HepG2 (cell line): Measurements from ENCODE around the gene ALDH1A2. TPM values are rescaled to one million over a fixed set of nuclear protein-coding genes. Genes with fewer than 3 reads are reported as not detected.

Experiments
- ATAC-seq: fragments of 200-7000 bp; cut with Tn5 transposase; 3 replicates; pipeline ENCODE4 v1.9.1; 2020; ENCODE audit warnings: mild to moderate bottlenecking, moderate library complexity
- BruUV-seq: library from RNA; stranded (reverse); fragments of 400-500 nt; replicated peaks from 2 replicates; lab custom pipeline; 2021; lab: Mats Ljungman, UMichigan
- CTCF ChIA-PET: fragments of 300-600 bp; formaldehyde crosslinking; extraction: SDS; loops from one replicate; lab custom pipeline; 2021; ENCODE audit warnings: low total read pairs, inconsistent platforms, low intra/inter-chr PET ratio; lab: Yijun Ruan, JAX
- POLR2A ChIA-PET: fragments of 350-600 bp; sonication (Branson Sonifier 250); formaldehyde crosslinking; loops from one replicate; lab custom pipeline; 2020; ENCODE audit warnings: antibody characterized with exemption, inconsistent platforms; lab: Yijun Ruan, JAX
- DNase-seq: peaks from one replicate; pipeline ENCODE4 v3.0.0-alpha.2; 2015; ENCODE audit warnings: low spot score
- FAIRE-seq: peaks from 3 replicates; lab custom pipeline; 2011; peaks lifted over from hg19 to GRCh38; lab: Jason Lieb, UNC
- H2AFZ ChIP-seq: one replicate; pipeline ENCODE4 v1.6.1; 2011; ENCODE audit warnings: low read length, inconsistent platforms
- H3K27ac ChIP-seq: fragments of 300-600 bp; 3 replicates; pipeline ENCODE4 v1.8.0; 2011; ENCODE audit warnings: mixed run types, mild to moderate bottlenecking, mixed read lengths, low read length, inconsistent platforms; ENCODE audit not compliant: insufficient read depth; ENCODE audit errors: extremely low read length
- H3K27me3 ChIP-seq, 2 experiments: fragments of 200-600 bp in 1 of 2; 2 replicates in 1 of 2; 3 replicates in 1 of 2; pipeline versions ENCODE4 v1.6.0 to v1.8.0; 2011; ENCODE audit warnings: low read length in 2 of 2, mild to moderate bottlenecking in 2 of 2, moderate library complexity in 2 of 2, inconsistent platforms in 1 of 2; ENCODE audit not compliant: insufficient read depth in 2 of 2, control insufficient read depth in 1 of 2
- H3K36me3 ChIP-seq, 2 experiments: fragments of 200-600 bp in 1 of 2; replicated peaks in 1 of 2; 2 replicates in 1 of 2; 3 replicates in 1 of 2; pipeline versions ENCODE4 v1.5.1 to v1.8.0; 2011; ENCODE audit warnings: low read length in 2 of 2, inconsistent platforms in 1 of 2; ENCODE audit not compliant: insufficient read depth in 2 of 2, control insufficient read depth in 1 of 2
- H3K4me1 ChIP-seq: 2 replicates; pipeline ENCODE4 v1.5.1; 2012; ENCODE audit warnings: low read length, inconsistent platforms; ENCODE audit not compliant: insufficient read depth
- H3K4me2 ChIP-seq: 2 replicates; pipeline ENCODE4 v1.6.0; 2011; ENCODE audit warnings: low read depth, low read length, inconsistent platforms
- H3K4me3 ChIP-seq, 3 experiments: fragments of 200-600 bp in 1 of 3; sonication (generic), shearing (Covaris generic) in 1 of 3; replicated peaks in 1 of 3; 2 replicates each; pipeline ENCODE4 v1.5.1; 2011 to 2016; ENCODE audit warnings: low read length in 3 of 3, inconsistent platforms in 2 of 3, low read depth in 2 of 3, mild to moderate bottlenecking in 2 of 3, control low read depth in 1 of 3, mixed read lengths in 1 of 3; ENCODE audit not compliant: insufficient read depth in 1 of 3
- H3K79me2 ChIP-seq: one replicate; pipeline ENCODE4 v1.6.1; 2011; ENCODE audit warnings: low read length, inconsistent platforms; ENCODE audit not compliant: insufficient read depth
- H3K9ac ChIP-seq: 2 replicates; pipeline ENCODE4 v1.6.0; 2011; ENCODE audit warnings: mild to moderate bottlenecking, low read depth, low read length, inconsistent platforms; ENCODE audit not compliant: insufficient read depth
- H3K9me3 ChIP-seq: 2 replicates; pipeline ENCODE4 v1.5.1; 2012; ENCODE audit warnings: mild to moderate bottlenecking, low read length
- H4K20me1 ChIP-seq: 2 replicates; pipeline ENCODE4 v1.6.0; 2011; ENCODE audit warnings: inconsistent platforms, mild to moderate bottlenecking, low read length, moderate library complexity; ENCODE audit not compliant: insufficient read depth
- DR1 ChIP-seq: sonication (generic); formaldehyde crosslinking; IDR thresholded peaks from 2 replicates; pipeline ENCODE4 v1.8.0; 2021; ENCODE audit warnings: mild to moderate bottlenecking, missing genetic modification reagents, inconsistent platforms
- NCOR1 ChIP-seq: fragments of 200-600 bp; sonication (generic); IDR thresholded peaks from 2 replicates; pipeline ENCODE4 v1.7.0; 2017; ENCODE audit warnings: antibody characterized with exemption, low read length, borderline replicate concordance
- PCBP1 ChIP-seq: fragments of 200-400 bp; formaldehyde crosslinking; IDR thresholded peaks from 2 replicates; pipeline ENCODE4 v1.6.1; 2017; ENCODE audit warnings: mild to moderate bottlenecking, low read depth, low read length, borderline replicate concordance
- TAF1 ChIP-seq: sonication (generic); formaldehyde crosslinking; IDR thresholded peaks from 2 replicates; pipeline ENCODE4 v1.4.0; 2020; ENCODE audit warnings: missing genetic modification reagents
- ZNF550 ChIP-seq: sonication (generic); formaldehyde crosslinking; IDR thresholded peaks from 2 replicates; pipeline ENCODE4 v1.4.0; 2020; ENCODE audit warnings: mild to moderate bottlenecking, missing genetic modification reagents, borderline replicate concordance
- ZNF891 ChIP-seq: sonication (generic); formaldehyde crosslinking; IDR thresholded peaks from 2 replicates; pipeline ENCODE4 v1.5.0; 2020; ENCODE audit warnings: mild to moderate bottlenecking, missing genetic modification reagents
- WGBS: methylation state at CpG from one replicate; pipeline ENCODE4 v1.1.6; 2017; ENCODE audit warnings: low lambda C conversion rate; 5-methylcytosine and 5-hydroxymethylcytosine counted together
- in situ Hi-C: cut with HindIII; loops from 2 replicates; pipeline ENCODE4 v1.10.0; 2017; ENCODE audit warnings: low pct_unique_long_range_greater_than_20kb; ENCODE audit not compliant: extremely low pct_ligation_motif_present
- intact Hi-C: fragments of 100-400 bp; cut with micrococcal nuclease; formaldehyde crosslinking; loops from one replicate; pipeline ENCODE4 v1.10.0; 2022; ENCODE audit not compliant: unreplicated experiment
- polyA plus RNA-seq, 8 experiments: library from polyadenylated mRNA; depleted of rRNA in 3 of 8; stranded (reverse) in 7 of 8; unstranded in 1 of 8; fragments of >200 nt; fragmentation: Illumina TruSeq in 4 of 8; extraction: Trizol in 4 of 8; gene quantifications; 2 replicates each; pipeline versions ENCODE4 v1.2.1 to v1.2.3, GENCODE V29; 2011 to 2016; ENCODE audit warnings: low read depth in 4 of 8, missing spikeins in 1 of 8, mixed read lengths in 1 of 8; ENCODE audit not compliant: insufficient read depth in 1 of 8
- total RNA-seq, 5 experiments: library from RNA; depleted of rRNA; stranded (reverse); fragments of >200 nt; fragmentation: Illumina TruSeq; extraction: Trizol; gene quantifications; 2 replicates each; pipeline ENCODE4 v1.2.3, GENCODE V29; 2016; ENCODE audit warnings: low read depth in 1 of 5
- TF ChIP-seq, protein P1 (sequence below): sonication (generic); formaldehyde crosslinking; IDR thresholded peaks from 2 replicates; pipeline ENCODE4 v1.4.0; 2020; ENCODE audit warnings: missing genetic modification reagents
- TF ChIP-seq, protein P2 (sequence below), 2 experiments: sonication (generic) in 1 of 2; formaldehyde crosslinking in 1 of 2; IDR thresholded peaks; 2 replicates each; pipeline versions ENCODE4 v1.4.0 to v1.6.1; 2018 to 2020; ENCODE audit warnings: missing genetic modification reagents in 2 of 2, borderline replicate concordance in 1 of 2, low read depth in 1 of 2, mild to moderate bottlenecking in 1 of 2, missing biosample characterization in 1 of 2
- TF ChIP-seq, protein P3 (sequence below): sonication (generic); formaldehyde crosslinking; conservative IDR thresholded peaks from 2 replicates; pipeline ENCODE4 v1.4.0; 2020; ENCODE audit warnings: missing genetic modification reagents
- TF ChIP-seq, protein P4 (sequence below), 2 experiments: sonication (generic) in 1 of 2; formaldehyde crosslinking in 1 of 2; IDR thresholded peaks; 2 replicates each; pipeline versions ENCODE4 v1.4.0 to v1.6.1; 2016 to 2020; ENCODE audit warnings: borderline replicate concordance in 1 of 2, low read depth in 1 of 2, mild to moderate bottlenecking in 1 of 2, missing genetic modification reagents in 1 of 2
- TF ChIP-seq, protein P5 (sequence below): sonication (generic); formaldehyde crosslinking; IDR thresholded peaks from 2 replicates; pipeline ENCODE4 v1.4.0; 2020; ENCODE audit warnings: mild to moderate bottlenecking, low read depth, missing genetic modification reagents
- TF ChIP-seq, protein P6 (sequence below): IDR thresholded peaks from 2 replicates; pipeline ENCODE4 v1.6.1; 2016; ENCODE audit warnings: mild to moderate bottlenecking, missing biosample characterization, missing genetic modification reagents

The ALDH1A2 gene
- total and polyA plus RNA-seq, 2 of the 13 experiments (the other 11 are each of a cell fraction or from before 2014, with no cell fraction given): 0.64 to 0.90 TPM

DNA sequence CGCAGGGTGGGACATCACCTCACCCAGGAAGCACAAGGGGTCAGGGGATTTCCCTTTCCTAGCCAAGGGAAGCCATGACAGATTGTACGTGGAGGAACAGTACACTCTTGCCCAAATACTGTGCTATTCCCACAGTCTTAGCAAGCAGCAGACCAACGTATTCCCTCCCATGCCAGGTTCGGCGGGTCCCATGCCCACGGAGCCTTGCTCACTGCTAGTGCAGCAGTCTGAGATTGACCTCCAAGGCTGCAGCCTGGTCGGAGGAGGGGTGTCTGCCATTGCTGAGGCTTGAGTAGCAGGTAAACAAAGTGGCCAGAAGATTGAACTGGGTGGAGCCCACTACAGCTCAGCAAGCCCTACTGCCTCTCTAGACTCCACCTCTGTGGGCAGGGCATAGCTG, 39.0 kb downstream of the ALDH1A2 start:
- no TSS peak for BruUV-seq
- Histone ChIP-seq H3K4me3 (no peak overlapping the region), H2AFZ (no peak overlapping the region), H3K4me2 (no peak overlapping the region), H3K4me1 (no peaks in the 10 kb centered on the region), H3K27me3 (0 out of 5 replicates have a peak, but pooled peaks cover 0 to 4% of the 10 kb centered on the region in 2 experiments), H3K9me3 (peaks cover 17% of the 10 kb centered on the region), H3K27ac (no peak overlapping the region), H3K9ac (no peak overlapping the region), H3K36me3 (no peaks in the 10 kb centered on the region), H4K20me1 (no peaks in the 10 kb centered on the region), H3K79me2 (no peaks in the 10 kb centered on the region)
- DNase-seq: no peak
- intact Hi-C loops: no loop called here
- CTCF ChIA-PET: no interaction called here
- WGBS: 25% methylated on average over 4 of the region's 7 CpGs
- no peak for FAIRE-seq
- in situ Hi-C loops: no loop called here
- no peak for ATAC-seq
- POLR2A ChIA-PET: no interaction called here
- TF ChIP-seq, protein P1, sequence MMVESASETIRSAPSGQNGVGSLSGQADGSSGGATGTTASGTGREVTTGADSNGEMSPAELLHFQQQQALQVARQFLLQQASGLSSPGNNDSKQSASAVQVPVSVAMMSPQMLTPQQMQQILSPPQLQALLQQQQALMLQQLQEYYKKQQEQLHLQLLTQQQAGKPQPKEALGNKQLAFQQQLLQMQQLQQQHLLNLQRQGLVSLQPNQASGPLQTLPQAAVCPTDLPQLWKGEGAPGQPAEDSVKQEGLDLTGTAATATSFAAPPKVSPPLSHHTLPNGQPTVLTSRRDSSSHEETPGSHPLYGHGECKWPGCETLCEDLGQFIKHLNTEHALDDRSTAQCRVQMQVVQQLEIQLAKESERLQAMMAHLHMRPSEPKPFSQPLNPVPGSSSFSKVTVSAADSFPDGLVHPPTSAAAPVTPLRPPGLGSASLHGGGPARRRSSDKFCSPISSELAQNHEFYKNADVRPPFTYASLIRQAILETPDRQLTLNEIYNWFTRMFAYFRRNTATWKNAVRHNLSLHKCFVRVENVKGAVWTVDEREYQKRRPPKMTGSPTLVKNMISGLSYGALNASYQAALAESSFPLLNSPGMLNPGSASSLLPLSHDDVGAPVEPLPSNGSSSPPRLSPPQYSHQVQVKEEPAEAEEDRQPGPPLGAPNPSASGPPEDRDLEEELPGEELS (CRISPR knock-in tag): no peak
- TF ChIP-seq NCOR1 (no peak), ZNF550 (CRISPR knock-in tag) (no peak), TAF1 (CRISPR knock-in tag) (no peak), PCBP1 (no peak), ZNF891 (no peak), DR1 (CRISPR knock-in tag) (no peak)
- TF ChIP-seq, protein P2, sequence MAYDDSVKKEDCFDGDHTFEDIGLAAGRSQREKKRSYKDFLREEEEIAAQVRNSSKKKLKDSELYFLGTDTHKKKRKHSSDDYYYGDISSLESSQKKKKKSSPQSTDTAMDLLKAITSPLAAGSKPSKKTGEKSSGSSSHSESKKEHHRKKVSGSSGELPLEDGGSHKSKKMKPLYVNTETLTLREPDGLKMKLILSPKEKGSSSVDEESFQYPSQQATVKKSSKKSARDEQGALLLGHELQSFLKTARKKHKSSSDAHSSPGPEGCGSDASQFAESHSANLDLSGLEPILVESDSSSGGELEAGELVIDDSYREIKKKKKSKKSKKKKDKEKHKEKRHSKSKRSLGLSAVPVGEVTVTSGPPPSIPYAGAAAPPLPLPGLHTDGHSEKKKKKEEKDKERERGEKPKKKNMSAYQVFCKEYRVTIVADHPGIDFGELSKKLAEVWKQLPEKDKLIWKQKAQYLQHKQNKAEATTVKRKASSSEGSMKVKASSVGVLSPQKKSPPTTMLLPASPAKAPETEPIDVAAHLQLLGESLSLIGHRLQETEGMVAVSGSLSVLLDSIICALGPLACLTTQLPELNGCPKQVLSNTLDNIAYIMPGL (CRISPR knock-in tag; IDR thresholded peaks at IDR 0.05; ENCODE audit: borderline replicate concordance in 1 of 2, low read depth in 1 of 2): no peak
- TF ChIP-seq, protein P3, sequence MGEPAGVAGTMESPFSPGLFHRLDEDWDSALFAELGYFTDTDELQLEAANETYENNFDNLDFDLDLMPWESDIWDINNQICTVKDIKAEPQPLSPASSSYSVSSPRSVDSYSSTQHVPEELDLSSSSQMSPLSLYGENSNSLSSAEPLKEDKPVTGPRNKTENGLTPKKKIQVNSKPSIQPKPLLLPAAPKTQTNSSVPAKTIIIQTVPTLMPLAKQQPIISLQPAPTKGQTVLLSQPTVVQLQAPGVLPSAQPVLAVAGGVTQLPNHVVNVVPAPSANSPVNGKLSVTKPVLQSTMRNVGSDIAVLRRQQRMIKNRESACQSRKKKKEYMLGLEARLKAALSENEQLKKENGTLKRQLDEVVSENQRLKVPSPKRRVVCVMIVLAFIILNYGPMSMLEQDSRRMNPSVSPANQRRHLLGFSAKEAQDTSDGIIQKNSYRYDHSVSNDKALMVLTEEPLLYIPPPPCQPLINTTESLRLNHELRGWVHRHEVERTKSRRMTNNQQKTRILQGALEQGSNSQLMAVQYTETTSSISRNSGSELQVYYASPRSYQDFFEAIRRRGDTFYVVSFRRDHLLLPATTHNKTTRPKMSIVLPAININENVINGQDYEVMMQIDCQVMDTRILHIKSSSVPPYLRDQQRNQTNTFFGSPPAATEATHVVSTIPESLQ (CRISPR knock-in tag): no peak
- TF ChIP-seq, protein P4, sequence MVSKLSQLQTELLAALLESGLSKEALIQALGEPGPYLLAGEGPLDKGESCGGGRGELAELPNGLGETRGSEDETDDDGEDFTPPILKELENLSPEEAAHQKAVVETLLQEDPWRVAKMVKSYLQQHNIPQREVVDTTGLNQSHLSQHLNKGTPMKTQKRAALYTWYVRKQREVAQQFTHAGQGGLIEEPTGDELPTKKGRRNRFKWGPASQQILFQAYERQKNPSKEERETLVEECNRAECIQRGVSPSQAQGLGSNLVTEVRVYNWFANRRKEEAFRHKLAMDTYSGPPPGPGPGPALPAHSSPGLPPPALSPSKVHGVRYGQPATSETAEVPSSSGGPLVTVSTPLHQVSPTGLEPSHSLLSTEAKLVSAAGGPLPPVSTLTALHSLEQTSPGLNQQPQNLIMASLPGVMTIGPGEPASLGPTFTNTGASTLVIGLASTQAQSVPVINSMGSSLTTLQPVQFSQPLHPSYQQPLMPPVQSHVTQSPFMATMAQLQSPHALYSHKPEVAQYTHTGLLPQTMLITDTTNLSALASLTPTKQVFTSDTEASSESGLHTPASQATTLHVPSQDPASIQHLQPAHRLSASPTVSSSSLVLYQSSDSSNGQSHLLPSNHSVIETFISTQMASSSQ (IDR thresholded peaks at IDR 0.05; ENCODE audit: low read depth): no peak
- TF ChIP-seq, protein P4 (CRISPR knock-in tag; IDR thresholded peaks at IDR 0.05; ENCODE audit: borderline replicate concordance): no peak
- TF ChIP-seq, protein P5, sequence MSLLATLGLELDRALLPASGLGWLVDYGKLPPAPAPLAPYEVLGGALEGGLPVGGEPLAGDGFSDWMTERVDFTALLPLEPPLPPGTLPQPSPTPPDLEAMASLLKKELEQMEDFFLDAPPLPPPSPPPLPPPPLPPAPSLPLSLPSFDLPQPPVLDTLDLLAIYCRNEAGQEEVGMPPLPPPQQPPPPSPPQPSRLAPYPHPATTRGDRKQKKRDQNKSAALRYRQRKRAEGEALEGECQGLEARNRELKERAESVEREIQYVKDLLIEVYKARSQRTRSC: no peak
- TF ChIP-seq, protein P6, sequence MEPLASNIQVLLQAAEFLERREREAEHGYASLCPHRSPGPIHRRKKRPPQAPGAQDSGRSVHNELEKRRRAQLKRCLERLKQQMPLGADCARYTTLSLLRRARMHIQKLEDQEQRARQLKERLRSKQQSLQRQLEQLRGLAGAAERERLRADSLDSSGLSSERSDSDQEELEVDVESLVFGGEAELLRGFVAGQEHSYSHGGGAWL: no peak
